ENCODE results near the gene P3H3.

- TF ChIP-seq REST (IDR thresholded peaks at IDR 0.05; ENCODE audit: low read depth): no peak
- no peak for TF ChIP-seq YY1 (IDR thresholded peaks at IDR 0.05; ENCODE audit: low read depth)
- no peak for TF ChIP-seq FOXM1 (IDR thresholded peaks at IDR 0.05; ENCODE audit: borderline replicate concordance, low read depth)
- no peak for TF ChIP-seq TCF12 (IDR thresholded peaks at IDR 0.05; ENCODE audit: low read depth)
- no peak for TF ChIP-seq EP300 (IDR thresholded peaks at IDR 0.05; ENCODE audit: borderline replicate concordance)
- TF ChIP-seq EGR1 (IDR thresholded peaks at IDR 0.05): no peak
- TF ChIP-seq, protein P1, sequence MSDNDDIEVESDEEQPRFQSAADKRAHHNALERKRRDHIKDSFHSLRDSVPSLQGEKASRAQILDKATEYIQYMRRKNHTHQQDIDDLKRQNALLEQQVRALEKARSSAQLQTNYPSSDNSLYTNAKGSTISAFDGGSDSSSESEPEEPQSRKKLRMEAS (IDR thresholded peaks at IDR 0.05): no peak
- TF ChIP-seq USF1 (IDR thresholded peaks at IDR 0.05): no peak
- TF ChIP-seq RAD21 (IDR thresholded peaks at IDR 0.05; ENCODE audit: low read depth): no peak
- no peak for TF ChIP-seq CEBPB (IDR thresholded peaks at IDR 0.05)
- TF ChIP-seq NFIC (IDR thresholded peaks at IDR 0.05): no peak
- no peak for TF ChIP-seq CREB1 (IDR thresholded peaks at IDR 0.05; ENCODE audit: low read depth)
- TF ChIP-seq TEAD4 (IDR thresholded peaks at IDR 0.05): no peak
These were observed 1.3 kb upstream of the P3H3 start for GRCh38 chr12:6826734-6827436.
